ENCODE results near the gene ZBTB20.

The ZBTB20 gene

GRCh38 chr3:114762144-114762543, 384.9 kb downstream of the ZBTB20 start:
- no peak for DNase-seq (ENCODE audit: low spot score)

DNA sequence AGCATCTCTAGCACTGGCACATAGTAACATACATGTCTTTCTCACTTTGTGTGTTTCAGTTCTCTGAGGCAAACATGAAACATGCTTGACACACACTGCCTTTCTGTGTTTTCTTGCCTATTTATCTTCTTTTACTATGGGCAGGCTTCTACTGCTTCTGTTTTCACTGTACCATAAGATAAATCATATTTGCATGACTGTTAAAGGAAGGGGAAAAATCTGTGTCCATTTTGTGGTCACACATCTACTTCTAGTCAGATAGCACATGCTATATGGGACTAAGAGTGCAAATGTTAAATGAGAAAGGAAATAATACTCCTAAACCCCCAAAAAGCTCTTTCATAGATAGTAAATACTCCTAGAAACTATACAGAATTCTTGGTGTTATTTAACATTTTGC, 386.4 kb downstream of the ZBTB20 start:
- no peak for DNase-seq (ENCODE audit: low spot score)

- no peak for DNase-seq (ENCODE audit: low spot score)
Measured at GRCh38 chr3:114758831-114759699, 388.0 kb downstream of the ZBTB20 start.

- no peak for DNase-seq (ENCODE audit: low spot score)
Measured at GRCh38 chr3:114756506-114757279, 390.4 kb downstream of the ZBTB20 start.

- no peak for DNase-seq (ENCODE audit: low spot score)
Measured at GRCh38 chr3:114746502-114746901, 400.6 kb downstream of the ZBTB20 start.

DNA sequence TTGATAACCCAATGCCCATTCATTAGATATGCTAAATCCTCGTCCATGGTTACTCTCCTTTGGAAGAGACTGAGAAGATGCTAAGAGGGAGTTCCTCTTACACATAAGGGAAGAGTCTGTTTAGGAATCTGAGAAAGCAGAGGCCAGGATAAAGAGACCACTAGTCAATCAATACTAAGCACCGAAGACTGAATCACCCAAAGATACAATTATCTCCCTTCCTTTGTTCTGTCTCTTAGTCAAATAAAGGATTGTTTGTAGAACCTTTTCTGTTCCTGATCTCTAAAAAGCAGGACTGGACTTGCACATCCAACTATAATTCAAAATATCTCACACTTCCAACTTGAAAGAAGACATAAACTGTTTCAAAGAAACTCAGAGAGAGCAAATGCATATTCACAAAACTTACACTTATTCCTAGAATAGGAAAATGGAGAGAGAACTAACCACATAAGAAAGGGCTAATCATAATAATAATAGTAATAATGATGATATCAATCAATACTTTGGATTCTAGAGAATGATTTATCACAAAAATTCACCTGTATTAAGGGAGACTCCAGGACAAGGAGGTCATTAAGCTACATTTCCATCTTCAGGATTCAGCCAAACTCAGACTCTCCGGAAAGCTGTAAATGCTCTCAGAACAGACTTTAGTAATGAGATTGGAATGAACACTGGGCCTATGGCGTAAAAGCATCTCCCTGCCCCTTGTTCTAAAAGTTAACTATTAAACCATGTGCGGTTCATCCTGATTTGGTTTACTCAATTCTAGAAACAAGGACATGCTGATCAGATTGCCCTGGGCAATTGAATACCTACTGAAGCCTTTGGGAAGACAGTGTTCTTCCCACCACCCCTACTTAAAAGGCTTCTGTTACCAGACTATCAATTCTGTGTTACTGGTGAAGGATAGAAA, 401.5 kb downstream of the ZBTB20 start:
- no peak for DNase-seq (ENCODE audit: low spot score)

GRCh38 chr3:114743746-114744485, 403.2 kb downstream of the ZBTB20 start:
- DNase-seq (ENCODE audit: low spot score): no peak

- DNase-seq (ENCODE audit: low spot score): no peak
Measured at GRCh38 chr3:114741066-114741465, 406.0 kb downstream of the ZBTB20 start.

- DNase-seq (ENCODE audit: low spot score): no peak
Measured at GRCh38 chr3:114739627-114740026, 407.5 kb downstream of the ZBTB20 start.

GRCh38 chr3:114732353-114732752, 414.7 kb downstream of the ZBTB20 start:
- no peak for DNase-seq (ENCODE audit: low spot score)

- DNase-seq (ENCODE audit: low spot score): no peak
Measured at GRCh38 chr3:114730397-114730796, 416.7 kb downstream of the ZBTB20 start.

DNA sequence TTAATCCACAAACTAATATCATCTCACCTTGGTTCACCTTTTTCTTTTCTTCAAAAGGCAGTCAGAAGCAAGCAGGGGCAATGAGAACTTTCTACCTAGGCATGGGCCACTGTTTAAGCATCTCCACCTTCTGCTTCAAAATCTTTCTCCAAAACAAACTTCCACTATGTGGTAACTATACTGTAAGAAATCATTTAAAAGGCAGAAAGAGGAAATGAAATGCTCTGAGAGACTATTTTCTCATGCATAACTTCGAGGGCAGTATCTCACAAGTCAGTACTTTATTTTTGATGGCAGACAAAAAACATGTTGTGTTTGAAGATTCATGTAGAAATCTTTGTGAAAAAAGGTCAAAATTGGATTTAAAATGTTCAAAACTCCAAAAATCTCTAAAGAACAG, 419.7 kb downstream of the ZBTB20 start:
- DNase-seq (ENCODE audit: low spot score): no peak

GRCh38 chr3:114725966-114726365, 421.1 kb downstream of the ZBTB20 start:
- no peak for DNase-seq (ENCODE audit: low spot score)

- no peak for DNase-seq (ENCODE audit: low spot score)
Measured at GRCh38 chr3:114722530-114722929, 424.6 kb downstream of the ZBTB20 start.

GRCh38 chr3:114721864-114722263, 425.2 kb downstream of the ZBTB20 start:
- DNase-seq (ENCODE audit: low spot score): no peak

DNA sequence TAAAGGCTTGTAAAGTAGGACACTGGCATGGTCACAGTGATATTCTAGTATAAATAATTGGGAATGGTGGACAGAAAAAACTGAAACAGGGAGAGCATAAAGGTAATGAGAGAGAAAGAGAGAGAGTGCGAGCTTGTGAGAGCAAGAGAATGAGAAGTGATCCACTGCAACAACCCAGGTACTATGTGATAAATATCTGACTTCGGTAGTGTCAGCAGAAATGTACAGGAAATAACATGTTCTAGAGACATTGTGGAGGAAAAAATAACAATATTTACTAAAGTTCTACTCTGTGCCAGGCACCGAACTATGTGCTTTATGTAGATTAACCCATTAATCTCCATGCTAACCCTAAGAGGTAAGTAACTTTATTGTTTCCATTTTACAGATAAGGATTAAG, 425.9 kb downstream of the ZBTB20 start:
- DNase-seq (ENCODE audit: low spot score): no peak

DNA sequence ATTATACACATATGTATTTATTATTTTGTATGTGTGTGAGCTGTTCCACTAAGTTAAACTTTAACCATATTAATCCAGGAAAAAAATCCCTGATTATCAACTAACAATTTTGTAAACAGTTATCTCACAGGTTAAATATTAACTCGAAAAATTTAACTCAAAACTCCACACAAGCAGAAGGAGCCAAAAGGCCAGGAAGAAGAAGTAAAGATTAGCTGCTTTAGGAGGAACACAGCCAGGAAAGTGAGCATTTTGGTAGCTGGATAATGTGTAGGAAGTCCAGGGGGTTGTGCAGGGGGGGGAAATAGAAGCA, 428.2 kb downstream of the ZBTB20 start:
- DNase-seq (ENCODE audit: low spot score): no peak

- DNase-seq (ENCODE audit: low spot score): no peak
Measured at GRCh38 chr3:114718071-114718897, 428.8 kb downstream of the ZBTB20 start.

GRCh38 chr3:114716916-114717315, 430.2 kb downstream of the ZBTB20 start:
- no peak for DNase-seq (ENCODE audit: low spot score)

DNA sequence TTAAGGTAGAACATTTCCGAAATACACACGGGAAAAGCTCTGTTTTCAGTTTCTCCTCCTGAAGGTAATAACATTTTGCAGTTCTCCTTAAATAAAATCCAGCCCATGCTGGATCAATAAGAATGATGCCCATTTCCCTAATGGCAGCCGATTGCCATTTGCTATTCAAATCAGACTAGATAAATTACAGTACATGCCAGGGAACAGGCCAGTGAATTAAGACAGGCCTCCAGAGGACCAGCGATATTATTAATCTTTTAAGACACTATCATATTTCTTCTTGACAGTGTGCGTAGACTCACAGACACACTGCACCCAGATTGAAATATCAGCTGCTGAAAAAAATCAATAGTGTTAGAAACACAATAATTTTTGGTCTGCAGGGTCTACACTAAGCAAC, 431.0 kb downstream of the ZBTB20 start:
- DNase-seq (ENCODE audit: low spot score): no peak

- no peak for DNase-seq (ENCODE audit: low spot score)
Measured at GRCh38 chr3:114714957-114715460, 432.1 kb downstream of the ZBTB20 start.
